ENCODE results near the gene PAN2. TPM values are rescaled to one million over a fixed set of nuclear protein-coding genes. Genes with fewer than 3 reads are reported as not detected.

The PAN2 gene
- total RNA-seq (2013; cell fraction: nucleolus; rRNA removed) = 244 and 269 TPM in 2 replicates
- total RNA-seq (2014; rRNA removed) (33.7 and 36.4 TPM in 2 replicates), total RNA-seq (2014; rRNA removed; fragmentation: Illumina TruSeq; extraction: Trizol) (20.2 and 22.3 TPM in 2 replicates), total RNA-seq (2021) (41.2 and 41.7 TPM in 2 replicates), polyA plus RNA-seq (2011; rRNA removed) (61.8 and 64.5 TPM in 2 replicates), polyA plus RNA-seq (2014; fragmentation: Illumina TruSeq; extraction: Trizol) (37.0 and 46.7 TPM in 2 replicates), polyA plus RNA-seq (2014; fragmentation: Nextera tagmentation; extraction: Ambion mirVana) (10 to 100 TPM; 14.4 to 14.5 TPM), polyA plus RNA-seq (2014; rRNA removed) (41.5 and 42.4 TPM in 2 replicates), polyA plus RNA-seq (2016; fragmentation: Nextera tagmentation; extraction: Ambion mirVana) (10 to 100 TPM; 25.9 to 33.4 TPM), polyA minus RNA-seq (2011; rRNA and poly(A)+ RNA removed) (40.8 and 56.2 TPM in 2 replicates), Bru-seq, nascent RNA (percentile 67 among the genes with signal in this experiment), BruChase-seq, experiment 1, labeled RNA remaining after a 6-hour chase (percentile 84 among the genes with signal in this experiment), BruChase-seq, experiment 2, labeled RNA remaining after a 2-hour chase (percentile 76 among the genes with signal in this experiment)
- 51.4 TPM for polyA plus RNA-seq (2011; ENCODE audit: low read depth)
- polyA plus RNA-seq (2011; cell fraction: cytosol; rRNA removed) = 37.7 and 38.3 TPM in 2 replicates
- 574 and 803 TPM in 2 replicates for polyA plus RNA-seq (2011; cell fraction: nucleus; rRNA removed)
- 60.8 and 71.0 TPM in 2 replicates for polyA plus RNA-seq (2012)
- 11.8 and 12.9 TPM in 2 replicates for polyA minus RNA-seq (2011; cell fraction: cytosol; rRNA and poly(A)+ RNA removed)
- 95.8 and 97.1 TPM in 2 replicates for polyA minus RNA-seq (2011; cell fraction: nucleus; rRNA and poly(A)+ RNA removed)
- long read RNA-seq, experiment 1, partial matches to known transcripts = 0 of 2 reads
- long read RNA-seq, experiment 1, other reads (novel, unspliced or antisense) = 2 of 2 reads
- long read RNA-seq, experiment 2, partial matches to known transcripts = 15 of 26 reads
- long read RNA-seq, experiment 2, other reads (novel, unspliced or antisense) = 10 of 26 reads

GRCh38 chr12:56333679-56334489, at the start of gene PAN2:
Gene PAN2, minus strand, starts transcription at chr12:56334000. Its CDS starts 906 bp downstream, at chr12:56333094.
- ChIA-PET RAD21 (ENCODE audit: unreplicated experiment) (interaction anchor here (0.8 to 2.2 kb wide), 6 partner anchors 18 to 130 kb away, joined by 3 to 18 read pairs (median 6); partner anchors contain the start of genes CNPY2, STAT2 and TIMELESS), SMC1A (ENCODE audit: uncharacterized antibody, unreplicated experiment) (interaction anchor here (0.6 to 2.2 kb wide), 10 partner anchors 17 to 545 kb away, joined by 3 to 10 read pairs (median 4); partner anchors contain the start of genes CNPY2, STAT2 and TIMELESS), POLR2A (interaction anchor here (0.6 to 11.4 kb wide), 10 partner anchors 13 to 239 kb away, joined by 3 to 140 read pairs (median 5); partner anchors contain the start of genes ANKRD52, APOF, CNPY2 and STAT2), CTCF (interaction anchor here (0.5 to 1.8 kb wide), 11 partner anchors 18 to 1044 kb away, joined by 3 to 20 read pairs (median 3); partner anchors contain the start of genes CNPY2, CS and STAT2)
- H3K4me1 ChIP-seq (ENCODE audit: control insufficient read depth, insufficient read depth, low read length) = peaks cover 24% of the 10 kb centered on the region
- H3K79me2 ChIP-seq (ENCODE audit: control insufficient read depth, insufficient read depth, low read length) = peaks cover 14% of the 10 kb centered on the region
- peak within 1 kb of the TSS; percentile 99 for H3K27ac ChIP-seq (ENCODE audit: control insufficient read depth, insufficient read depth)
- no peaks in the 10 kb centered on the region for H4K20me1 ChIP-seq (ENCODE audit: control insufficient read depth, insufficient read depth)
- intact Hi-C loops (cut with micrococcal nuclease; ENCODE audit: unreplicated experiment) = loop anchor here (1.0 to 5.0 kb wide), 4 partner anchors 18 to 144 kb away; partner anchors contain the start of gene STAT2
- H3K36me3 ChIP-seq (ENCODE audit: control insufficient read depth in 2 of 2, insufficient read depth in 2 of 2, low read length in 1 of 2) = no peaks in the 10 kb centered on the region
- no TSS peak for BruUV-seq (replicated peaks)
- under 1% methylated on average over 45 of the region's 45 CpGs for WGBS (ENCODE audit: insufficient coverage, insufficient replicate concordance, low lambda C conversion rate, missing lambda C conversion rate)
- H3K4me2 ChIP-seq (ENCODE audit: control insufficient read depth, insufficient read depth) = peak within 1 kb of the TSS; percentile 94
- H3K9ac ChIP-seq (ENCODE audit: control insufficient read depth, insufficient read depth, low read length) = peak within 1 kb of the TSS; percentile 99
- in situ Hi-C loops (cut with MboI) = no loop called here
- H3K9me3 ChIP-seq (replicated peaks; ENCODE audit: control insufficient read depth, insufficient read depth, low read length) = no peaks in the 10 kb centered on the region
- peak within 1 kb of the TSS; percentile 87 for H2AFZ ChIP-seq (ENCODE audit: control insufficient read depth, low read depth, low read length)
- H3K4me3 ChIP-seq = peak within 1 kb of the TSS; percentile 97
- peak; percentile 85 for FAIRE-seq
- peak; percentile 97 for ATAC-seq
- no peaks in the 10 kb centered on the region for H3K27me3 ChIP-seq (replicated peaks in 1 of 2; ENCODE audit: control insufficient read depth in 2 of 2, insufficient read depth in 2 of 2, low read length in 1 of 2)
- peak; percentile 89 for DNase-seq (ENCODE audit: low read depth, low spot score)
- TF ChIP-seq HCFC1 (IDR thresholded peaks at IDR 0.05; ENCODE audit: low read length) (peak; percentile 35; the same call in 1 of the 2 replicates), NFYB (IDR thresholded peaks at IDR 0.05; ENCODE audit: insufficient read depth, low read depth, low read length) (peak; percentile 96), JUND (IDR thresholded peaks at IDR 0.05; ENCODE audit: low read depth, low read length) (peak; percentile 68; the same call in 1 of the 2 replicates), MEF2A (IDR thresholded peaks at IDR 0.05; ENCODE audit: insufficient read depth, low read depth, low read length) (0 out of 2 replicates have a peak, but pooled peaks have one; percentile 42), SMAD5 (IDR thresholded peaks at IDR 0.05; ENCODE audit: low read depth) (peak; percentile 12; the same call in 1 of the 2 replicates), SMAD1 (IDR thresholded peaks at IDR 0.05; ENCODE audit: low read depth, partially characterized antibody) (peak; percentile 78), FOXK2 (IDR thresholded peaks at IDR 0.05) (peak; percentile 91), PML (IDR thresholded peaks at IDR 0.05; ENCODE audit: low read length) (peak; percentile 97), TCF12 (IDR thresholded peaks at IDR 0.05; ENCODE audit: low read depth, low read length) (peak; percentile 32; the same call in 1 of the 2 replicates), E2F8 (IDR thresholded peaks at IDR 0.05; ENCODE audit: low read depth, partially characterized antibody) (peak; percentile 80), MLLT1 (IDR thresholded peaks at IDR 0.05) (peak; percentile 59; the same call in 1 of the 2 replicates), PKNOX1 (IDR thresholded peaks at IDR 0.05) (no peak; the same call in 1 of the 2 replicates)
